8988T (cell line): ENCODE data around the gene WDR12.
"Not testable (repeated sequence)": the region's sequence is repeated elsewhere in the genome, so short reads cannot be mapped to it uniquely, and the experiment has no call there.

Experiments
- DNase-seq: peaks from one replicate; pipeline ENCODE4 v3.0.0; 2011

WDR12 gene

DNA sequence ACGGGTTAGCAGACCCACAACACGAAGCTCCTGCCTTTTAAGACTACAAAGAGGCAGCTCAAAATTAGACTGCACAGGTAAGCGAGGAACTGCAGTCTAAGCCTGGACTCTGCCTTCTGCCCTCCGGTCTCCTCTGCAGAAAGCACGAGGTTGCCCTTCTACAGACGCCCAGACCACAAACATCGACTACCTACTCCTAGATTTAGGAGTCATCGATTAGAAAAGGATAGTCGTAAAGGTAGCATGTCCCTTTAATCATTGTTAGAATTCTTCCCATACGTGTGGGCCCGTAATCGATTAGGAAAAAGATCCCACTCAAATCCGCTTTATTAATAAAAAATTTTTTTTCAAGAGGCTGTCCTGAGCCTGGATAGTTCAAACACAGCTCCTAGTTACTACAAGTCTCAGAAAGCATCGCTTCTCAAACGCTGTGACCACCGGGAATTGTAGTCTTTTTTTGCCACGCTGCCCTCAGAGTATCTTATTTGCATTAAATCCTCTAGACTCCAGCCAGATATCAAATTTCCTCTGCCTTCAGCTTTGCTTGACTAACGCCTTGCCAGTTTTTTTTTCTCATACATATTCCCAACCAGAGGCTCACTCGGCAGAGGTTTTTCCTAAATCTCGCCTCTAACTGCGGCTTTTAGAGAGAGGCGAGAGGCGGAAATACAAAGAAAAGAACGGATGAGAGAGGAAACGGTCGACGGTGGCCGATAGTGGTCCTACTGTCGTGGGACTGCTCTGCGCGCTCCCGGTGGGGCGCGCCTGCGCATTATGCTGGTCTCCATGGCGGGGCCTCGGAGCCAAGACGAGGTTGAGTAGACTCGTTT is at the start of gene WDR12, which contains the start of gene CARF:
WDR12 (minus strand) TSS at position 162 of the 830 bp plus-strand sequence. CDS start 197 bp downstream, outside the sequence.
CARF (plus strand) TSS at position 764 of the 830 bp plus-strand sequence. CDS start 29,628 bp downstream, outside the sequence.
- DNase-seq = peak; percentile 46

DNA sequence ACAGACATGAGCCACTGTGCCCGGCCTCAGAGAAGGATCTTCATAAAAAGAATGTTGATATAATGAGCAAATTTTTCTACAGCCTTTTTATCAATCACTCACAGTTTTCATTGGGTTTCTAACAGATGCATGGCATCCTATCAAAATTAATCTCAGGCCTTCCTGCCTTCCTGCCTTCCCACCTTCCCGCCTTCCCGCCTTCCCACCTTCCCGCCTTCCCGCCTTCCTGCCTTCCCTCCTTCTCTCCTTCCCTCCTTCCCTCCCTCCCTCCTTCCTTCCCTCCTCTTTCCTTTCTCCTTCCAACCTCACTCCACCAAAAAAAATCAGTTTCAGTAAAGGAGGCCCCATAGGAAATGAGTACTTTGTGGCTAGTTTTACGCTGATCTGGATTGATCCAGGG is 49.1 kb upstream of the WDR12 start:
- no peak for DNase-seq

DNA sequence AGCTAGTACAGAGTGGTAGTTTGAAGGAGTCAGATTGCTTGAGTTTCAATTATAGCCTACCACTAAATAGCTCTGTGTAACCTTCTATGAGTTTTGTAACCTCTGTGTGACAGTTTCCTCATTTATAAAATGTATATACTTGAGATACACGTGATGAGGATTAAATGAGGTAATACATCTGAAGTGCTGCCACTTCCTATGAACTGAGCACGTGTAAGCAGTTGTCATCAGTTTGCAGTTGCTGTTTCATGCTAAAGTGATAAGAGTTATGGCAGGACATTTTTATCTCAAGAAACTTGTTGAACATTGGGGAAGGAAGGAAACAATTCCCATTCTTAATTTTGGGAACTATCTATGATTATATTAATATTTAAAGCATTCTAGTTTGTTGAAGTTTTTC is 39.1 kb upstream of the WDR12 start:
- DNase-seq = no peak

DNA sequence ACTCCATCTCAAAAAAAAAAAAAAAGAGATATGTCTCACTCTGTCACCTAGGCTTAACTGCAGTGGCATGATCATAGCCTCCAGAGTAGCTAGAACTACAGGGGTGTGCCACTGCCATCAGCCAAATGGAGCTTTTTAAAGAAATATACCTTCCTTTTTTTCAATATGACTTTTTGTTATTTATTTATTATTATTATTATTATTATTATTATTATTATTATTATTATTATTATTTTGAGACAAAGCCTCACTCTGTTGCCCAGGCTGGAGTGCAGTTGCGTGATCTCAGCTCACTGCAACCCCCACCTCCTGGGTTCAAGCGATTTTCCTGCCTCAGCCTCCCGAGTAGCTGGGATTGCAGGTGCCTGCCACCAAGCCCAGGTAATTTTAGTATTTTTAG is 37.9 kb upstream of the WDR12 start:
- DNase-seq = not testable (repeated sequence)

DNA sequence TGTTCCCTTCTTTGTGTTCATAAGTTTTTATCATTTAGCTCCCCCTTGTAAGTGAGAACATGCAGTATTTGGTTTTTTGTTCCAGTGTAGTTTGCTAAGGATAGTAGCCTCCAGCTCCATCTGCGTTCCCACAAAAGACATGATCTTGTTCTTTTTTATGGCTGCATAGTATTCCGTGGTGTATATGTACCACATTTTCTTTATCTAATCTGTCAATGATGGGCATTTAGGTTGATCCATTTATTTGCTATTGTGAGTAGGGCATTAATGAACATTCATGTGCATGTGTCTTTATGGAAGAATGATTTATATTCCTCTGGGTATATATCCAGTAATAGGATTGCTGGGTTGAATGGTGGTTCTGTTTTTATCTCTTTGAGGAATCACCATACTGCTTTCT is 34.0 kb upstream of the WDR12 start:
- no peak for DNase-seq

DNA sequence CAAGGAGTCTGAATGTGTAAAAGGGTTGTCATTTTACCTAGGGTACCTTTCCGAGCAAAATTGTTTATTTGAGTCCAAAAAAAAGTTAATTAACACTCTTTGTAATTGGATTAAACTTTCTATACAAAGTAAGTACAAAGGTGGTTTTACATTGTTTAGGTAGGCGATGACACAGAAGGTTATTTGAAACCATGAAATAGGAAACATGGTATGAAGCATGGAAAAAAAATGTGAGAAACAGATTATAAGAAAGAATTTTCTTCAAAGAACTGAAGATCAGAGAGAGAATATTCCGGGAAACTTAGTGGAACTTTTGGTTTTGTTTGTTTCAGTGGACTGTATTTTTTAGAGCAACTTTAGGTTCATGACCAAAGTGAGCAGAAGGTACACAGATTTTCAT is 33.3 kb upstream of the WDR12 start:
- no peak for DNase-seq

DNA sequence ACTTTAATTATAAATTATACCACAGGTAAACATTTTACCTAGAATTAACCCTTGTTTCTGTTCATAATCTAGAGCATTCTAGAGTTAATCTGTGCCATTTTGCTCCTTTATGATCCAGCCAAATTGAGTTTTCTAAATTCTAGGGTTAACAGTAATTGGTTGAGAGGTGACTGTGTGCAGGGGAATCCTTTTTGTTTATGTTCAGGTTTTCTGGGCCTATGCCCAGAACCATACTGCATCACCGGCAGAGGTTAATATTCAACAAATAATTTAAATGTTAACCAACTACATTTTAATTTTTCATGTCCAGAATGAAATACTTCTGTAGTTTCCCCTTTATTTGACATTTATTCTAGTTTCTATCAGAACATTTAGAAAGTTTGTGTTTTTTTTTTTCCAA is 32.9 kb upstream of the WDR12 start:
- DNase-seq = no peak

DNA sequence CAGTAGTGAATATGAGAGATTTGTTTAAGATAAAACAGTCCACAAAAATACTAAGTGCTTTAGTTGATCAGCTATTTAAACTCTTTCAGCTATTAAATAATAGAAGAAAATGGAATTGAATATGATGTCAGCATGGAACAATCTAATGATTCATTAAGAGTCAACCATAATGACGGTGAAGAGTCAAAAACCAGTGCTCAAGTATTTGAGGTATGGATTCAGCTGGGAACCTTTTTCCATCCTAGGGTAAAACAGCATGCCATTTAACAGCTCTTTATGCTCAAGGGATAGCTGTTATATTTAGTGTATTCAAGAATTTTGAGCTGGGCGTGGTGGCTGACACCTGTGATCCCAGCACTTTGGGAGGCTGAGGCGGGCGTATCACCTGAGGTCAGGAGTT is 30.3 kb upstream of the WDR12 start:
- DNase-seq = no peak

DNA sequence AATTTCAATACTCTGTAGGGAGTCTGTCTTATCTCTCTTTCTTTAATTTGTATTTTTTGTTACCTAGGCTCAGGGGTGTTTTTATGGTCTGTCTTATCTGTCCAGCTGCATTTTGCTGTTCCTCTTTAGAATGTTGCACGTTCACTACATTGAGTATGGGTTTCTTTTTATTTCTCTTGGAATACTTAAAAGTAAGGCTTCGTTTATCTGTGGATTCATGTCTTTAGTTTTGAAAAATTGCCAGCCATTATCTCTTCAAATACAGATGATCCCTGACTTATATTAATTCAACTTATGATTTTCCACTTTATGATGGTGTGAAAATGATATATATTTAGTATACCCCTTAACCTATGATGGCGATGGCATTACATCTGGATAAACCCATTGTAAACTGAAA is 27.5 kb upstream of the WDR12 start:
- DNase-seq = no peak

DNA sequence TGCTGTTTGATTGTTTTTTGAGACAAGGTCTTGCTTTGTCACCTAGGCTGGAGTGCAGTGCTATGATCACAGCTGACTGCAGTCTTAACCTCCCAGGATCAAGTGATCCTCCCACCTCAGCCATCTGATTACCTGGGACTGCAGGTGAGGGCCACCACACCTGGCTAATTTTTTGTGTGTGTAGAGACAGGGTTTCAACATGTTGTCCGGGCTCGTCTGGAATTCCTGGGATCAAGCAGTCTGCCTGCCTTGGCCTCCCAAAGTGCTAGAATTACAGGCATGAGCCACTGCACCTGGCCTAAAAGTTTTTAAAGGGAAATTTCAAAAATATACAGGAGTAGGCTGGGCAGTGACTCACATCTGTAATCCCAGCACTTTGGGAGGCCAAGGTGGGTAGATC is 23.0 kb upstream of the WDR12 start:
- no peak for DNase-seq

DNA sequence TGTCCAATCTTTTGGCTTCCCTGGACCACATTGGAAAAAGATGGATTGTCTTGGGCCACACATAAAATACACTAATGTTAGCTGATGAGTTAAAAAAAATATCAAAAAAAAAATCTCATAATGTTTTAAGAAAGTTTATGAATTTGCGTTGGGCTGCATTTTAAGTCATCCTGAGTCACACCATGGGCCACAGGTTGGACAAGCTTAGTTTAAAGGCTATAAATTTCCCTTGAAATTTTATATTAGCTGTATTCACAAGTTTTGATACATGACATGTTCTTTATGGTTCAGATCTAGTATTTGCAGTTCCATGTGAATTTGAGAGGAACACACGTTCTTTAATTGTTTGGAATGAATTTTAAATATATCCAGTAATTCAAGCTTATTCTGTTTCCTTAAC is 22.5 kb upstream of the WDR12 start:
- DNase-seq = no peak

DNA sequence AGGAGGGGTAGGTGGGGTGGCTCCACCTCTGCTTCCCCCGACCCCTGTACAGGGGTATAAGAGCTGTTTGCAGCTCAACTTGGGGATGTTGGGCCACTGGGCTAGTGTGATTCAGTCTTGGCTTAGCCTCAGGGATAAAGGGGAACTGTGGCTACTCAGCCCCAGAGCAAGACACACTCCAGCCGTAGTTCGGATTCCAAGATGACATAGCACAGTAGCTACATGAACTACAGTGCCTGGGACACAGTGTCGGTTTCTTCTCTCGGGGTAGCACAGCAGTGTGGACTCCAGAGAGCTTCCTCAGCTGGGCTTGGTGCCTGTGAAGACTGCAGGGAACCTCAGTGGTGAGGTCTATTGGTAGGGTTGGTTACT is 21.7 kb upstream of the WDR12 start:
- DNase-seq = no peak

DNA sequence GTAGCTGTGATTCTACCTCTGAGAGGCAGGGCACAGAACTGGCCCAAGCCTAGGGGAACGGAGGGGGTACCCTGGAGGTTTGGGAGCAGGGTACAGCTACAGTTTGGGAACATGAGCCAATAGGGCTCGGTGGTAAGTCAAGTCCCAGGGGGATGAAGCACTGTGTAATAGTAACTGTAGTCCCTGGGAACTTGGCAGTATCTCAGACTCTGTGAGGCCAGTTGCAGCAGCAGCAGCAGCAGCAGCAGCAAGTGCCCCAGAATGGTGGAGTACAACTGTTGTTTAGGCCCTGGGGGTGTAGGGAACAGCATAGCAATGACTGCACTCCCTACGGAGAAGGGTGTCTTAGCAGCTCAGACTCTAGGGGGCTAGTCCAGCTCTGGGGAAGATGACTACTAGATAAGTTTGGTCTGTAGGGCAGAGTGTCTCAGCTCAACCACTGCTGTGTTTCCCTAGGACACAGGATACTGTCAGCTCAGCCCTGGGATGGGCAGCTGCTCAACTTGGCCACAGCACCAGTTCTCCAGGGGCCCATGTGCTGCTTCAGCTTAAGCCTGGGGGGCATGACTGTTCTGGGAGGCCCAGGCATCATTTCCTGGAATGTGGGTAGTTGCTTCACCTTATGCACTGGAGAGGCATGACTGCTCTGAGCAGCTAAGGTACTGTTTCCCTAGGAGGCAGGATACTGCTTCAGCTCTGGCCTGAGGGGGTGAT is 21.1 kb upstream of the WDR12 start:
- DNase-seq = no peak

DNA sequence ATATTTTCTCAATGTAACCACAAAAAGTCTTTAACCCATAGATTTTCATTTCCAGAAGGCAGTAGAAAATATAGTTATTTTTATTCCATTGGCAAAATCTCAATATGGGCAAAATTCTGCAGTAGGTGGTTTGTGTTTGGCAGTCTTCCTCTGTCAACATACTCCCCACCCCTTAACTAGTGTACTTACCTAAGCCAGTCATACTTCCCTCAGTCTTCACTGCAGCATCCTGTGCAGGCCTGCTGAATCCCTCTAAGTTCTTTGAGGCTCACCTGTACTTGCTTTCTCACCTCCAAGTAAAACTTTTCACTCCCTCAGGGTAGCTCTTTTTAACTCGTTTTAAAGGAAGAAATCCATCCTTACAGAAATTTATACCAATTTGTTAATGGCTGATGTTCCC is 7.4 kb upstream of the WDR12 start:
- DNase-seq = no peak

DNA sequence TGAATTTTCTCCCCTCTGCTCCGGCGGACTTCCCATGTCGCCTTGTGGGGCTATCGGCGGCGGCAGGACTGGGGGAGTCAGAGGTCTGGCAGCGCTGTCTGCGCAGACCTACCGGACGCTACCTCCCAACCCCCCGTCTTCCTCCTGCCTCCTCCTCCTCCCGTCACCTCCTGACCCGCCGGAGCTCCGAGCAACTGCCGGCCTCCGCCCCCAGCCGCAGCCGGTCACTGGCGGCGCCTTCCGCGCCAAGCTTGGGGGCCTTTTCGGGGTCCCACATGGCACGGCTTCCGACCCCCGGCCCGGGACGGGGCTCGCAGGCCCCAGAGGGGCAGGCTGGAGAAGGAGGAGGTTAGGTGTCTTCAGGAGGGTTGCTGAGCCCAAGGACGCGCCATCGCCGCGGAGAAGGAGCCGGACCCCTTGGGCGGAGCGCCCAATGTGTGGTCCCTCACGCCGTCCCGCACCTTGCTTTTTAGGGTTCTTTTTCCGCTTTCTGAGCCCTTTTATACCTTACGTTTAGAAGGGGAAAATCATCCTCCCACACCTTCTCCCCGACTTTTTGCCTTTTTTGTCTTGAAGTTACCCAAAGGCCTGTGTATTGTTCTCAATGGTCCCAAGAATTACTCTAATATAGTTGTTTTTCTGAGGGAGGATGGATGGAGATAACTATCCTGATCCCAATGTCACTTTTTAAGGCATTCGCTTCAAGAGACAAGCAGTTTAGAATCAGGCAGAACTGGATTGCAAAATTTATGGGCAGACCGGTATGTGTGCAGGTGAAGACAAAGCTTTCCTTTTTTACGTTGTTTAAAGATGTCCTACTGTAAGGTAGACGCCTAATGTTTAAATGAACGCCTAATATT is 1.1 kb upstream of the WDR12 start:
- DNase-seq = not testable (repeated sequence)

DNA sequence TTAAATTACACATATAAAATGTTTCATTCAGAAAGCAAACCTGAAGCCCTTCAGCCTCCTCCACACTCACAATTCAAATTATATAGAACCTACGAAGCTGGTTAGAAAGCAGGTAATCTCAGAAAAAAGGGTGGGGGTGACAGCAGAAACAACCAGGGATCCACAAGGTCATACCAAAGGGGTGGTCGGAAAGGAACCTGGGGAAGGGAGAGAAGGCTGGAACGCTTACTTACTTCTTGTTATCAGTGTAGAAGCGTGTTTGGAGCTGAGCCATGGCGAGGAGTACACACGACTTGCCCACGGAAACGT is 316 bp downstream of the WDR12 start:
- no peak for DNase-seq

DNA sequence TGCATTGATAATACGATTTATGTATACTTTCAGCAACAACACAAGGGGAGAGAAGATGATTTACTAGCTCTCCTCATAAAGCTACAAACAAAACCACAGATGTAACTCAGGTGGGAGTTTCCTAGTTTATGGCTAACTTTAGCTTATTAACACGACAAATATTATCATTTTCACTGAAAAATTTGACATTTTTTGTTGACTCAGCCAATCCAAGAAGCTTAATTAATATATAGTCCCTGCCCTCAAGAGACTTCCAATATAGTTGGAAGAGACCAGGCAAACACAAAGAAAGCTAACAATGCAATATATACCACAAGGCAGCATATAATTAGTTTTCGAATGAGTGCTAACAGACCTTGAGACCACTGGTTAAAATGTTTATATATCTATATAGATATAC is 775 bp downstream of the WDR12 start:
- no peak for DNase-seq

DNA sequence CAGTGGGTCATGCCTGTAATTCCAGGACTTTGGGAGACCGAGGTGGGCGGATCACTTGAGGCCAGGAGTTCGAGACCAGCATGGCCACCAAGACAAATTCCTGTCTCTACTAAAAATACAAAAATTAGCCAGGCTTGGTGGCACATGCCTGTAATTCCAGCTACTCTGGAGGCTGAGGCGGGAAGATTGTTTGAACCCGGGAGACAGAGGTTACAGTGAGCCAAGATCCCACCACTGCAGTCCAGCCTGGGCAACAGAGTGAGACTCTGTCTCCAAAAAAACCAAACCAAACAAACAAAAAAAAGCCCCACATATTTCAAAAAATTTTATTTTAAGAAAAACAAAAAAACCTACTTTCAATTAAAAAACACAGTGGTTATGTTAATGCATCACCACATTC is 1.2 kb downstream of the WDR12 start:
- DNase-seq = not testable (repeated sequence)

DNA sequence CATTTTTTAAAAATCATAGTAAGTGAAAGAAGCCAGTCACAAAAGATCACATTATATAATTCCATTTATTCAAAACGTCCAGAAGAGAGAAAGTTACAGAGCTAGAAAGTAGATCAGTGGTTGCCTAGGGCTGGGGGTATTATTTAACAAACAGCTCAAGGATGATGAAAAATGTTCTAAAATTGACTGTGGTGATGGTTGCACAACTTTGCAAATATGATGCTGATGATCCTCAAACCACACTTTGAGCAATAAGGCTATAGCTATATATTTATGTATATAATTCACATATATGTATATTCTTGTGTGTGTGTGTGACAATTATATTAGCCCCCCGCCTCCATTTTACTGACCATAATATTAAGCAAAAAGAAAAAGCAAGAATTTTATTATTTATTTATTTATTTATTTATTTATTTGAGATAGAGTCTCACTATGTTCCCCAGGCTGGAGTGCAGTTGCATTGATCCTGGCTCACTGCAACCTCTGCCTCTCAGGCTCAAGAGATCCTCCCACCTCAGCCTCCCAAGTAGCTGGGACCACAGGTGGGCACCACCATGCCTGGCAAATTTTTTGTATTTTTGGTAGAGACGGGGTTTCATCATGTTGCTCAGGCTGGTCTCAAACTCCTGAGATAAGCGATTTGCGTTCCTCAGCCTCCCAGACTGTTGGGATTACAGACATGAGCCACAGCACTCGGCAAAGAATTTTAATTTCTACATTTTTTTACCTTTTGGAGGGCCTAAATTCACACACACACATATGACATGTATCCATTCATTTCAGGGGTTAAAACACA is 1.9 kb downstream of the WDR12 start:
- DNase-seq = no peak

DNA sequence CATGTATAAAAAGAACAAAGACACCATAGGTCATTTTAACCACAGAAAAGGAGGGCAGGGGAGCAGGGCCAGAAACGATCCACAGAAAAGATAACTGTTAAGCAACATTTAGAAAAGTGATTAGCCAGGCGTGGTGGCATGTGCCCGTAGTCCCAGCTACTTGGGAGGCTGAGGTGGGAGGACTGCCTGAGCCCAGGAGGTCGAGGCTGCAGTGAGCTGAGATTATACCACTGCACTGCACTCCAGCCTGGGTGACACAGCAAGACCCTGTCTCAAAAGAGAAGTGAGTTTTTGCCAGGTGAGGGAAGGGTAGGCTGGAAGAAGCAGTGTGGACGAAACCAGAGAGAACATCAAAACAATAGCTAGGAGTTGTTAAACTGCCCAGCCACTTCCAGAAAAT is 3.3 kb downstream of the WDR12 start:
- no peak for DNase-seq

DNA sequence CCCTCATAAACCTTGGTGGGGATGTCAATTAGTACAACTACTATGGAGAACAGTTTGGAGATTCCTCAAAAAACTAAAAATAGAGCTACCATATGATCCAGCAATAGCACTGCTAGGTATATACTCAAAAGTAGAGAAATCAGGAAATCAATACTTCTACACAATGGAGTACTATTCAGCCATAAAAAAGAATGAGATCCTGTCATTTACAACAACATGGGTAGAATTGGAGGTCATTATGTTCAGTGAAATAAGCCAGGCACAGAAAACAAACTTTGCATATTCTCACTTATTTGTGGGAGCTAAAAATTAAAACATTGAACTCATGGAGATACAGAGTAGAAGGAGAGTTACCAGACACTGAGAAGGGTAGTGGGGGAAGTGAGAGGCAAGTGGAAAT is 6.0 kb downstream of the WDR12 start:
- not testable (repeated sequence) for DNase-seq

DNA sequence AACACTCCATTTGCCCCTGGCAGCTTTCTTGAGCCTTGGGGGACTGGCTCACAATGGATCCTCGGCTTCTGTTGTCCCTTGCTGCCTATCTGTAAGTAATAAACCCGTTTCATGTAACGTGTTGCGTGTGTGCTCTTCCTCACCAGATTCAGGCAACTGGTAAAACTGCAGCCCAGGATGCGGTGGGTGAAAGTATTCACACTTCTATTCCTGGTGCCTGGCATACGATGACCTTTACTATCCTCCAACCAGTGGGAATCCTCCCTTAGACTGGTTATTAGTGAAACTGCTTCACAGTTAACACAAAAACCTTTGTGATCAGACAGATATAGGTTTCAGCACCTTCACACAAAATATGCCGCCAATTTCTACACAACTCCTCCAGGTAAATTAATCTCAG is 26.3 kb downstream of the WDR12 start:
- no peak for DNase-seq
